ENCODE data around the gene PPIL6.
A peak's percentile ranks its signal among the peaks of the same experiment; 100 is the strongest.

The PPIL6 gene

DNA sequence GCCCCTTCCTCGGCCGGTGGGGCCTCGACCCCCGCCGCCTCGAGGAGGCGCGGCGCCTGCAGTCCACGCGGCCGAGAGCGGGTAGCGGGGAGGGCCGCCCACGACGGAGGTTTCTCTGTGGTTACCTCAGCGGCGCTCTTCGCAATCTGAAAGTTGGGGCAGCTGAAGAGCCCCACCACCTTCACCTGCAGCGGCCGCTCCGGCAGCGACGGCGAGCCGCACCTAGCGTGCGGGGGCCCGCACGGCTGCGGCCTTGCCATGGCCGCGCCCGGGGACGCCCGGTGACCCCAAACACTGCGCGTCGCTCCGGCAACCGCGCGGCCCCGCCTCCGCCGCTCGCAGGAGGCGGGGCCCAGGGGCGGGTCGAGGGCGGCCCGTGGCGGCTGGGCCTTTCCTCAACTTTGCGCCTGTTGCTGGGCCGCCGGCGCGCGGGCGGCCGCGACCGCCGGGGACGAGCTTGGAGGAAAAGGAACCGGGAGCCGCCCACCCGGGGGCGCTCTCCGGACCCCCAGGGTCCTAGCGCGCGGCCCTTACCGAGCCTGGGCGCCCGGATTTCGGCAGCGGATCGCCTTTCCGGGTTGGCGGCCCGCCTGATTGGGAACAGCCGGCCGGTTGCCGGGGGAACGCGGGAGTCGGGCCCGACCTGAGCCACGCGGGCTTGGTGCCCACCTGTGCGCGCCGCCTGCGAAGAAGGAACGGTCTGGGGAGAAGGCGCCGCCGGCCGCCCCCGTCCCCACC, at the start of gene PPIL6, which contains the start of gene SMPD2:
PPIL6 (minus strand) TSS at position 298 of the 738 bp plus-strand sequence; CDS start at position 260, 38 bp downstream.
SMPD2 (plus strand) TSS at position 394 of the 738 bp plus-strand sequence. CDS start 398 bp downstream, outside the sequence.
- DNase-seq (ENCODE audit: low read depth in 2 of 2), result peak; percentile 72 to 73

DNA sequence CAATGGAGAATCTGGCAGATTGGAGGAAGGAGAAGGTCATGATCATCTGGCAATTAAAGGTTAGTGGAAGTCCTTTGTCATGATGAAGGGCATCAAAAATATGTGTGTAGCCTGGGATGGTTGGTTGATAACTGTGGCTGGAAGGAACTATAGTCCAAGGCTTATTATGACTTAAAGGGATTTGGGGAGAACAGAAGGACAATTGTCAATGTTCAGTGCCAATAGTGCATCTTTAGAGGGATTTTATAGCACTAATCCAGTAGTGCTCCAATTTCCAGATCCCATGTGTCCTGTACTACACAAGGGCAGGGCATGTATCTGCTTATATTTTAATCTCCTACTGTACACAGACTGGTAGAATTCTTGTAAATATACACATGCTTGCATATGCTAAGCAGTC, 47.6 kb upstream of the PPIL6 start:
- no peak for DNase-seq (ENCODE audit: low read depth in 2 of 2)

GRCh38 chr6:109486068-109486467, 45.6 kb upstream of the PPIL6 start:
- DNase-seq (ENCODE audit: low read depth in 2 of 2), result no peak

GRCh38 chr6:109485266-109485935, 45.0 kb upstream of the PPIL6 start:
- DNase-seq (ENCODE audit: low read depth in 2 of 2), result no peak

DNA sequence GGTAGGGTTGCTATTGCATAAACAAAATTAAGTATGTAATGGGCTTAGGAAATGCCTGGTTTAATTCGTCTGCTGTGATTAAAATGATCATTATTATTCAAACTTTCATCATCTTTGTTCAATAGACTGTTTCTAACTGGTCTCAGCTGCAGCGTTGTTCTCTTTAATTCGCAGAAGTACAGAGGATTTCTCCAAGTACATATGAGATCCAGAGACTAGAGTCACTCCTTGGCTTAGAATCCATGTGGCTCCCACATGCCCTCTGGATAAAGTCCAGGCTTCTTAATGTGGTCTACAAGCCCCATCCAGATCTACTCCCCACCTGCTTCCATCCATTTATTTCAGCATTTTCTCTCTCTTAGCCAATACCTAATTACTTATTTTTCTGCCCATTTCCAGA, 43.7 kb upstream of the PPIL6 start:
- DNase-seq (ENCODE audit: low read depth in 2 of 2), result no peak

DNA sequence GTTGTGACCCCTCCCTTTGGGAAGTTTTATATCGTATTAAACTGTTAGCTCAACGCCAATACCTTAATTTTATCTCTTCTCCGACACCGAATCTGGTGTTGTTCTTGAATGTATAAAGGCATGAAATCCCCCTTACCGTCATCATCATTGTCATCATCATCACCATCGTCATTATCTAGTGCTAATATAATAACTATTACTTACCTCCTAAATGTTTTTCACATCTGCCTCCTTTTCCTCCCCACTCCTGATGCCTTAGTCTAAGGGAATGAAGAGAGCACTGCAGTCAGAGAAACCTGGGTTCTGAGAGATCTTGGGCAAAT, 43.3 kb upstream of the PPIL6 start:
- DNase-seq (ENCODE audit: low read depth in 2 of 2), result no peak

GRCh38 chr6:109482905-109483734, 42.7 kb upstream of the PPIL6 start, which contains the start of gene ZBTB24:
TSS of gene ZBTB24 (minus strand) at chr6:109483219. CDS start at chr6:109482026, 1,193 bp downstream.
- DNase-seq (ENCODE audit: low read depth in 2 of 2), result peak; percentile 85 to 86

- DNase-seq (ENCODE audit: low read depth in 2 of 2), result no peak
Observed at GRCh38 chr6:109480993-109481480, 40.6 kb upstream of the PPIL6 start.

DNA sequence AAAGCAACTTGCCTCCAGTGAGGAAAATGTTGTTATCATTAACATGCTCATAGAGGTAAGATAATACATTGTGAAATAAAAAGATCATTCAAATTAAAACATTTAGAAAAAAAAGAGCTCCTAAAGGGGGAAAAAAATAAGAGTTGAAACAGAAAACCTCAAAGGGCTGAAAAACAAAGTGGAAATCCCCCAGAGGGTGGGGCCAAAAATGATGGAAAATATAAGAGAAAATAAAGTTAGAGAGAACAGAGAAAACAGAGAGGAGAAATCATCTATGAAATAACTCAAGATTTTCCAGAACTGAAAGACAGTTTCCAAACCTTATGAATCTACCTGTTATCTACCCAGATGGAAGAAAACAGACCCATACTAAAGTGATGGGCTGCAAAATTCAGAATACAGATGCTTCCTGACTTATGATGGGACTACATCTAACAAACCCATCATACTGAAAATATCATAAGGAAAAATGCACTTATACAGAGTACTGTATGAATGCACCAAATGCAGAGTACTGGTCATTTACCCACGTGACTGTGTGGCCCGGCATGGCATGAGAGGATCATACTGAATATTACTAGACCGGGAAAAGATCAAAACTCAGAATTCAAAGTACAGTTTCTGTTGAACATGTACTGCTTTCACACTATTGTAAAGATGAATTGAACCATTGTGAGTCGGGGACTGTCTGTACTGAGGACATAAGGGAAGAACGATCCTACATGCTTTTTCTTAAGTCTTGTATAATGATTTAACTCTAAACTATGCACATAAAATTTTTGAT, 38.6 kb upstream of the PPIL6 start:
- DNase-seq (ENCODE audit: low read depth in 2 of 2), result no peak

DNA sequence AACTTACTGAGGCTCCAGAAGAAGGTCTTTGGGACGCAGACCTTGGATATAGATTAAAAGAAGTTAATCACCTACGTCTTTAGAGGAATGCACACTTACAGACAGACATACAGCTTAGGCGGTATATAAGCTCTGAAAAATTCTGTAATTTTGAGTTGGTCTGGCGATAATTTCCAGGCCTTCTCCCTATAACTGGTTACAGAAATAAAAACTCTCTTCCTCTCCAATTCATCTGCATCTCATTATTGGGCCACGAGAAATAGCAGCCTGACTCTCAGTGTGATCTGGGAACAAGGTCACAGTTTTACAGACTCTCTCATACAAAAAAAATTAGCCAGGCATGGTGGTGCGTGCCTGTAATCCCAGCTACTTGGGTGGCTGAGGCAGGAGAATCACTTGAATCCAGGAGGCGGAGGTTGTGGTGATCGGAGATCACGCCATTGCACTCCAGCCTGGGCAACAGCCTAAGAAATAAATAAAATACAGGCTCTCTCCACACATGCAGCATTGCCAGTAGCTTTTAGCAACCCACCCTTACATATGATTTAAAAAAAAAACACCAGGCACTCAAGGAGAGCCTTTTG, 37.9 kb upstream of the PPIL6 start:
- DNase-seq (ENCODE audit: low read depth in 2 of 2), result no peak

- DNase-seq (ENCODE audit: low read depth in 2 of 2), result no peak
Observed at GRCh38 chr6:109477725-109478124, 37.3 kb upstream of the PPIL6 start.

- DNase-seq (ENCODE audit: low read depth in 2 of 2), result no peak
Observed at GRCh38 chr6:109477184-109477583, 36.8 kb upstream of the PPIL6 start.

DNA sequence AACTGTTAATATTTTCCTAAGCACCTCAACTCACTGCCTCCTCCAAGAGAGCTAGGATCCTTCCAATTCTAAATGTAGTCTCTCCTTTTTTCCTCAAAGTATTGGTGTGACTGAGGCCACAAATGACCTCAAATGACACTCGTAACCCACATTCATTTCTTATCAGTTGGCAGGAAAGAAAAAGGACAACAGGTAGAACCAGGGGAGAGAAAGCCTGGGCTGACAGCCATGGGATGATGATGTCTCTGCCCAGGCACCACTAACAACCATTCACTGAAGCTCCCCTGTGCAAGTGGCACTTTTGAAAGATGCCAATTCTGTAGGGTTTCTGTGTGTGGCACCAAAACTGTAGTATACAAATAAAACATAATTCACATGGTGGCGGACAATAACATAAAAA, 35.2 kb upstream of the PPIL6 start:
- no peak for DNase-seq (ENCODE audit: low read depth in 2 of 2)

DNA sequence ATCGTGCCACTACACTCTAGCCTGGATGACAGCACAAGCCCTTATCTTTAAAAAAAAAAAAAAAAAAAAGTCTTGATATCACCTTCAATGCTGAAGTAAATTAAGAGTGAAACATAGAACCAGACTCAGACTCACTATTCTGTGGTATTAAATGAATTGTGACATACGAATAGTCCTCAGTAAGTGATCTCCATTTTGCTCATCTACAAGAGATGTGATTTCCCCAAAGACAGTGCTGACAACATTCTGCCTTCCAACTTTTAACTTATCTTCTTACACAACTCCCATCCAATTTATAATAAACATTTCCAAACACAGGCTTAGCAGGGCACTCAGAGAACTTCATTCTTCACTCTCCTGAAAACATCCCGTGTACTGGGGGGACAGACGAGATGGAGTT, 34.6 kb upstream of the PPIL6 start:
- no peak for DNase-seq (ENCODE audit: low read depth in 2 of 2)

DNA sequence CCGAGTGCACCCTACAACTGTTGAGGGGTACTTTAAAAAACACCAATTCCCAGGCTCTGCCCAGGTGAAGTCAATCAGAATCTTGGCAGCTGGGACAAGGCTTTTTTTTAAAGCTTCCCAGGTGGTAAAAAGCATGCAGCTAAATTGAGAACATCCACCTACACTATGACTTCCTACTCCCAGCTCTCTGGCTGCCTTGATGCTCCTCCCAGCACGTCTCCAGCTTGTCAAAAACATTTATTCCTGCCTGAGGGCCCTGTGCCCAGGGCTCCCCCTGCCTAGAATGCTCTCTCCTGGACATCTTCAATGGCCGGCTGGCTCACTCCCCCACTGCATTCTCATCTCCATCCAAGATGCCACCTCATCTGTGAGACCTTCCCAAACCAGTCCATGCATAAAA, 32.7 kb upstream of the PPIL6 start:
- no peak for DNase-seq (ENCODE audit: low read depth in 2 of 2)

DNA sequence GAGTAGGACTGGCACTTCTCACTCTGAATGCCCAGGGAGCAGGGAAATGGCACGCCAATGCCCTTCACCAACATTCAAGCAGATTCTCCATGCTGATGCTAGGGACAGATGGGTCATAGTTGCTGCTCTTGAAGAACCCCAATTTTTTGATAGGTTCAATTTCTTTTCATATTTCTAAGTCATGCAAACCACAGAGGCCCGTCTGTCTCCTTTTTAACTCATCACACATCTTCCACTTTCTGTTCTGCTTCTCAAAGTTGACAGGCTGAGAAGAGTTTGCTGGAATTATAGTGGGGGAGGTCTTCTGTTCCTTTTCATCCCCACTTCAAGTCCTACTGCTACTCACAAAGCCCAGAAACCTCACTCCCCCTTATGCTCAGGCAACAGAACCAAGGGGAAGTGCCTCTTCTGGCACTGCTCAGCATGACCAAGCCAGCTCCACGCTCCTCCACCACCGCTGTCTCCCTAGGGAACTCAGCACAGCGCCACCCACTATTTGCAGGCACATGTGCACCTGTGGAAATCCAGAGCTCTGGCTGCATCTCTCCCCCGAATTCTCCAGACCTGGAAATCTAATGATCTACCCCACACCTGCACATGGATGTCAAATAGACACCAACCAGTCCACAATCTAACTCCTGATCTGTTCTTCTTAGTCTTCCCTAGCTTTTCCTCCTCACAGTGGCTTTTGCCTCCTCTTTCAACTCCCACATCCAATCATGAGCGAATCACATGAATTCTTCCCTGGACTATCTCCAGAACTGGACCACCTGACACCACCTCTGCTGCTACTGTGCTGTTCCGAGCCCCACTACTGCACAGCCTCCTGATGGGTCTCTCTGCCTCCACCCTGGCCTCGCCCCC, 31.9 kb upstream of the PPIL6 start:
- DNase-seq (ENCODE audit: low read depth in 2 of 2), result no peak

GRCh38 chr6:109471105-109471810, 30.8 kb upstream of the PPIL6 start:
- DNase-seq (ENCODE audit: low read depth in 2 of 2), result no peak

DNA sequence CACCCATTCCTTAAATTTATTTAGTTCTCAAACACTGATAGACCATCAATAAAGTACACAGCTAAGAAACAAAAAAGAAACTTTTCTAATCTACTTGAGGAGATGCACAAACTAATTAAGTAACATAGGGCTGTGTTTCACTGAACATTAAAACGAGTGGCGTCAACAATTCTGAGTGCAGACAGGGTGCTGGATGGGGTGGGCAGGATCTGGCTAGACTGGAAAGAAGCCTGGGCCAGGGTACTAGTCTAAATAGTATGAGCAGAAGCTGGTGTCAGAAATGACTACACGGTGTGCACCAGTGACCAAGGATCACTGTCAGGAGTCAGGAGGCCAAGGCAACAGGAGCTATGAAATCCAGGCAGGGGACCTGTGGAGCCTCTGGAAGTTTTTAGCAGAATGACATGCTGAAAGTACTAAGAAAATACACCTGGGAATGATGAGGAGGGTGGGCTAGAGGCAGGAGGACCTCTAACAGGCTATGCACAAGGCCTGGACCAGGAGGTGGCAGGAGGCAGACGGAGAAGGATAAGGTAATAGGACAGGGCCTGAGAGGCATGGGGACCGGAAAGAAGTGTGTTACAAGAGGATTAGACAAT, 29.3 kb upstream of the PPIL6 start:
- DNase-seq (ENCODE audit: low read depth in 2 of 2), result no peak

- no peak for DNase-seq (ENCODE audit: low read depth in 2 of 2)
Observed at GRCh38 chr6:109467696-109468095, 27.3 kb upstream of the PPIL6 start.
